Chondrocyte (in vitro differentiated cells): ENCODE data around the gene KMT2A. TPM values are rescaled to one million over a fixed set of nuclear protein-coding genes. Genes with fewer than 3 reads are reported as not detected.

Experiments used
- DNase-seq: peaks from one replicate; pipeline ENCODE4 v3.0.0; 2021; ENCODE audit warnings: mixed read lengths, low spot score
- H3K27ac Mint-ChIP-seq: one replicate; pipeline ENCODE4 v1.8.0; 2021; ENCODE audit warnings: mild to moderate bottlenecking, moderate library complexity, mixed read lengths; ENCODE audit not compliant: unreplicated experiment
- H3K27me3 Mint-ChIP-seq: 2 replicates; pipeline ENCODE4 v1.8.0; 2021; ENCODE audit warnings: low read depth, mixed read lengths
- H3K36me3 Mint-ChIP-seq: 2 replicates; pipeline ENCODE4 v1.8.0; 2021; ENCODE audit warnings: low read depth, mixed read lengths
- H3K4me1 Mint-ChIP-seq: 2 replicates; pipeline ENCODE4 v1.8.0; 2021; ENCODE audit warnings: low read depth, mild to moderate bottlenecking, mixed read lengths
- H3K4me3 Mint-ChIP-seq: one replicate; pipeline ENCODE4 v1.8.0; 2021; ENCODE audit warnings: mild to moderate bottlenecking, moderate library complexity, mixed read lengths; ENCODE audit not compliant: unreplicated experiment
- H3K9me3 Mint-ChIP-seq: 2 replicates; pipeline ENCODE4 v1.8.0; 2021; ENCODE audit warnings: low read depth, mixed read lengths
- total RNA-seq: library from RNA; stranded (reverse); gene quantifications from 3 replicates; pipeline ENCODE4 v1.2.1, GENCODE V29; 2021
- TF ChIP-seq, protein P1 (sequence below): fragments of 200-600 bp; sonication (generic); IDR thresholded peaks from 2 replicates; pipeline ENCODE4 v1.5.0; 2021; ENCODE audit warnings: antibody characterized with exemption, mild to moderate bottlenecking, moderate library complexity

KMT2A gene
- total RNA-seq, 1 donor from 2014 or later, result 40.3 TPM

DNA sequence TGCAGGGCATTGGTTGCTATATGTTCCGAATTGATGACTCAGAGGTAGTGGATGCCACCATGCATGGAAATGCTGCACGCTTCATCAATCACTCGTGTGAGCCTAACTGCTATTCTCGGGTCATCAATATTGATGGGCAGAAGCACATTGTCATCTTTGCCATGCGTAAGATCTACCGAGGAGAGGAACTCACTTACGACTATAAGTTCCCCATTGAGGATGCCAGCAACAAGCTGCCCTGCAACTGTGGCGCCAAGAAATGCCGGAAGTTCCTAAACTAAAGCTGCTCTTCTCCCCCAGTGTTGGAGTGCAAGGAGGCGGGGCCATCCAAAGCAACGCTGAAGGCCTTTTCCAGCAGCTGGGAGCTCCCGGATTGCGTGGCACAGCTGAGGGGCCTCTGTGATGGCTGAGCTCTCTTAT is 85.6 kb downstream of the KMT2A start:
- Mint-ChIP-seq H3K9me3 (no peaks in the 10 kb centered on the region), H3K4me3 (no peak overlapping the region), H3K27ac (no peak overlapping the region), H3K36me3 (peaks cover 34% of the 10 kb centered on the region), H3K4me1 (no peaks in the 10 kb centered on the region), H3K27me3 (no peaks in the 10 kb centered on the region)
- TF ChIP-seq, protein P1, sequence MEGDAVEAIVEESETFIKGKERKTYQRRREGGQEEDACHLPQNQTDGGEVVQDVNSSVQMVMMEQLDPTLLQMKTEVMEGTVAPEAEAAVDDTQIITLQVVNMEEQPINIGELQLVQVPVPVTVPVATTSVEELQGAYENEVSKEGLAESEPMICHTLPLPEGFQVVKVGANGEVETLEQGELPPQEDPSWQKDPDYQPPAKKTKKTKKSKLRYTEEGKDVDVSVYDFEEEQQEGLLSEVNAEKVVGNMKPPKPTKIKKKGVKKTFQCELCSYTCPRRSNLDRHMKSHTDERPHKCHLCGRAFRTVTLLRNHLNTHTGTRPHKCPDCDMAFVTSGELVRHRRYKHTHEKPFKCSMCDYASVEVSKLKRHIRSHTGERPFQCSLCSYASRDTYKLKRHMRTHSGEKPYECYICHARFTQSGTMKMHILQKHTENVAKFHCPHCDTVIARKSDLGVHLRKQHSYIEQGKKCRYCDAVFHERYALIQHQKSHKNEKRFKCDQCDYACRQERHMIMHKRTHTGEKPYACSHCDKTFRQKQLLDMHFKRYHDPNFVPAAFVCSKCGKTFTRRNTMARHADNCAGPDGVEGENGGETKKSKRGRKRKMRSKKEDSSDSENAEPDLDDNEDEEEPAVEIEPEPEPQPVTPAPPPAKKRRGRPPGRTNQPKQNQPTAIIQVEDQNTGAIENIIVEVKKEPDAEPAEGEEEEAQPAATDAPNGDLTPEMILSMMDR, result no peak
- no peak for DNase-seq

DNA sequence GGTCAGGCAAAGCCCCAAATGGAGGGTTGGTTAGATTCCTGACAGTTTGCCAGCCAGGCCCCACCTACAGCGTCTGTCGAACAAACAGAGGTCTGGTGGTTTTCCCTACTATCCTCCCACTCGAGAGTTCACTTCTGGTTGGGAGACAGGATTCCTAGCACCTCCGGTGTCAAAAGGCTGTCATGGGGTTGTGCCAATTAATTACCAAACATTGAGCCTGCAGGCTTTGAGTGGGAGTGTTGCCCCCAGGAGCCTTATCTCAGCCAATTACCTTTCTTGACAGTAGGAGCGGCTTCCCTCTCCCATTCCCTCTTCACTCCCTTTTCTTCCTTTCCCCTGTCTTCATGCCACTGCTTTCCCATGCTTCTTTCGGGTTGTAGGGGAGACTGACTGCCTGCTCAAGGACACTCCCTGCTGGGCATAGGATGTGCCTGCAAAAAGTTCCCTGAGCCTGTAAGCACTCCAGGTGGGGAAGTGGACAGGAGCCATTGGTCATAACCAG is 86.3 kb downstream of the KMT2A start:
- Mint-ChIP-seq H3K9me3 (no peaks in the 10 kb centered on the region), H3K36me3 (peaks cover 35% of the 10 kb centered on the region), H3K4me1 (no peaks in the 10 kb centered on the region), H3K27me3 (no peaks in the 10 kb centered on the region), H3K27ac (no peak overlapping the region), H3K4me3 (no peak overlapping the region)
- TF ChIP-seq, protein P1, result peak; percentile 68
- no peak for DNase-seq

DNA sequence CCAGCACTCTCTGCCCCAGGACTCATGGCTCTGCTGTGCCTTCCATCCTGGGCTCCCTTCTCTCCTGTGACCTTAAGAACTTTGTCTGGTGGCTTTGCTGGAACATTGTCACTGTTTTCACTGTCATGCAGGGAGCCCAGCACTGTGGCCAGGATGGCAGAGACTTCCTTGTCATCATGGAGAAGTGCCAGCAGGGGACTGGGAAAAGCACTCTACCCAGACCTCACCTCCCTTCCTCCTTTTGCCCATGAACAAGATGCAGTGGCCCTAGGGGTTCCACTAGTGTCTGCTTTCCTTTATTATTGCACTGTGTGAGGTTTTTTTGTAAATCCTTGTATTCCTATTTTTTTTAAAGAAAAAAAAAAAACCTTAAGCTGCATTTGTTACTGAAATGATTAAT is 88.1 kb downstream of the KMT2A start:
- peaks cover 7% of the 10 kb centered on the region for H3K4me1 Mint-ChIP-seq
- no peaks in the 10 kb centered on the region for H3K9me3 Mint-ChIP-seq
- H3K4me3 Mint-ChIP-seq, result no peak overlapping the region
- no peak overlapping the region for H3K27ac Mint-ChIP-seq
- H3K27me3 Mint-ChIP-seq, result no peaks in the 10 kb centered on the region
- TF ChIP-seq, protein P1, result no peak
- peaks cover 35% of the 10 kb centered on the region for H3K36me3 Mint-ChIP-seq
- no peak for DNase-seq

DNA sequence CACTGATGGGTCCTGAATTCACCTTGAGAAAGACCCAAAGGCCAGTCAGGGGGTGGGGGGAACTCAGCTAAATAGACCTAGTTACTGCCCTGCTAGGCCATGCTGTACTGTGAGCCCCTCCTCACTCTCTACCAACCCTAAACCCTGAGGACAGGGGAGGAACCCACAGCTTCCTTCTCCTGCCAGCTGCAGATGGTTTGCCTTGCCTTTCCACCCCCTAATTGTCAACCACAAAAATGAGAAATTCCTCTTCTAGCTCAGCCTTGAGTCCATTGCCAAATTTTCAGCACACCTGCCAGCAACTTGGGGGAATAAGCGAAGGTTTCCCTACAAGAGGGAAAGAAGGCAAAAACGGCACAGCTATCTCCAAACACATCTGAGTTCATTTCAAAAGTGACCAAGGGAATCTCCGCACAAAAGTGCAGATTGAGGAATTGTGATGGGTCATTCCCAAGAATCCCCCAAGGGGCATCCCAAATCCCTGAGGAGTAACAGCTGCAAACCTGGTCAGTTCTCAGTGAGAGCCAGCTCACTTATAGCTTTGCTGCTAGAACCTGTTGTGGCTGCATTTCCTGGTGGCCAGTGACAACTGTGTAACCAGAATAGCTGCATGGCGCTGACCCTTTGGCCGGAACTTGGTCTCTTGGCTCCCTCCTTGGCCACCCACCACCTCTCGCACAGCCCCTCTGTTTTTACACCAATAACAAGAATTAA is 88.6 kb downstream of the KMT2A start:
- peaks cover 12% of the 10 kb centered on the region for H3K4me1 Mint-ChIP-seq
- no peak overlapping the region for H3K27ac Mint-ChIP-seq
- no peak overlapping the region for H3K4me3 Mint-ChIP-seq
- TF ChIP-seq, protein P1, result no peak
- no peak for DNase-seq
- H3K27me3 Mint-ChIP-seq, result no peaks in the 10 kb centered on the region
- no peaks in the 10 kb centered on the region for H3K9me3 Mint-ChIP-seq
- peaks cover 29% of the 10 kb centered on the region for H3K36me3 Mint-ChIP-seq

DNA sequence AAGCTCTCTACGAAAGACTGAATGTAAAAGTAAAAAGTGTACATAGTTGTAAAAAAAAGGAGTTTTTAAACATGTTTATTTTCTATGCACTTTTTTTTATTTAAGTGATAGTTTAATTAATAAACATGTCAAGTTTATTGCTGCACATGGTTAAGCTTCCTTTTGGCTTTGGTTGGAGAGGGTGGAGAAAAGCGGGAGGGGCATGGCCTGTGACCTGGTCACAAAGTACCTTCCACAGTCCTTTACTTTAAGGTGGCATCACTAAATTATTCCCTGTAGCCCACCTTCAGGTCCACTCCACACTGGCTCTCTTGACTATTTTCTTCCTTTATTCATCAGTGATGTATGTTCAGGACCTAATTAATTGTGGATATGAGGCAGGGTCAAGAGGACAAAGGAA is 90.4 kb downstream of the KMT2A start:
- Mint-ChIP-seq H3K27me3 (no peaks in the 10 kb centered on the region), H3K4me1 (peaks cover 21% of the 10 kb centered on the region), H3K9me3 (no peaks in the 10 kb centered on the region), H3K27ac (no peak overlapping the region), H3K4me3 (no peak overlapping the region), H3K36me3 (peaks cover 15% of the 10 kb centered on the region)
- DNase-seq, result no peak
- TF ChIP-seq, protein P1, result no peak
